NCI-H460 (cell line): Measurements from ENCODE around the gene RB1. TPM values are rescaled to one million over a fixed set of nuclear protein-coding genes. Genes with fewer than 3 reads are reported as not detected.
A peak's percentile ranks its signal among the peaks of the same experiment; 100 is the strongest.

Experiments used
- DNase-seq: peaks from one replicate; pipeline ENCODE4 v3.0.0-alpha.2; 2016; ENCODE audit warnings: low read depth; ENCODE audit errors: extremely low read depth
- polyA plus RNA-seq: library from polyadenylated mRNA; depleted of rRNA; stranded (reverse); fragments of >200 nt; gene quantifications from 2 replicates; pipeline ENCODE4 v1.2.3, GENCODE V29; 2014; cell fraction: nucleus; rRNA removed
- total RNA-seq: library from RNA; depleted of rRNA; stranded (reverse); fragments of >200 nt; shearing (Covaris generic); gene quantifications from 2 replicates; pipeline ENCODE4 v1.2.3, GENCODE V29; 2014; rRNA removed

The RB1 gene
- 31.7 and 33.0 TPM in 2 replicates for total RNA-seq
- polyA plus RNA-seq, result 12.2 and 18.6 TPM in 2 replicates

DNA sequence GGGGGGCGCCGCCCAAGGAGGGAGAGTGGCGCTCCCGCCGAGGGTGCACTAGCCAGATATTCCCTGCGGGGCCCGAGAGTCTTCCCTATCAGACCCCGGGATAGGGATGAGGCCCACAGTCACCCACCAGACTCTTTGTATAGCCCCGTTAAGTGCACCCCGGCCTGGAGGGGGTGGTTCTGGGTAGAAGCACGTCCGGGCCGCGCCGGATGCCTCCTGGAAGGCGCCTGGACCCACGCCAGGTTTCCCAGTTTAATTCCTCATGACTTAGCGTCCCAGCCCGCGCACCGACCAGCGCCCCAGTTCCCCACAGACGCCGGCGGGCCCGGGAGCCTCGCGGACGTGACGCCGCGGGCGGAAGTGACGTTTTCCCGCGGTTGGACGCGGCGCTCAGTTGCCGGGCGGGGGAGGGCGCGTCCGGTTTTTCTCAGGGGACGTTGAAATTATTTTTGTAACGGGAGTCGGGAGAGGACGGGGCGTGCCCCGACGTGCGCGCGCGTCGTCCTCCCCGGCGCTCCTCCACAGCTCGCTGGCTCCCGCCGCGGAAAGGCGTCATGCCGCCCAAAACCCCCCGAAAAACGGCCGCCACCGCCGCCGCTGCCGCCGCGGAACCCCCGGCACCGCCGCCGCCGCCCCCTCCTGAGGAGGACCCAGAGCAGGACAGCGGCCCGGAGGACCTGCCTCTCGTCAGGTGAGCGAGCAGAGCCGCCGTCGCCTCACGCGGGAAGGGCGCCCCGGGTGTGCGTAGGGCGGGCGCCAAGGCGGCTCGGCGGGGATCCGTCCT, at the start of gene RB1:
RB1 (plus strand) TSS at position 393 of the 784 bp plus-strand sequence; CDS start at position 555, 162 bp downstream.
- peak; percentile 78 for DNase-seq

- DNase-seq, result no peak
Measured at GRCh38 chr13:48253849-48254248, 49.7 kb upstream of the RB1 start.

GRCh38 chr13:48255090-48255489, 48.5 kb upstream of the RB1 start:
- DNase-seq, result no peak

GRCh38 chr13:48255954-48256353, 47.6 kb upstream of the RB1 start:
- no peak for DNase-seq

- DNase-seq, result no peak
Measured at GRCh38 chr13:48258002-48258401, 45.5 kb upstream of the RB1 start.

DNA sequence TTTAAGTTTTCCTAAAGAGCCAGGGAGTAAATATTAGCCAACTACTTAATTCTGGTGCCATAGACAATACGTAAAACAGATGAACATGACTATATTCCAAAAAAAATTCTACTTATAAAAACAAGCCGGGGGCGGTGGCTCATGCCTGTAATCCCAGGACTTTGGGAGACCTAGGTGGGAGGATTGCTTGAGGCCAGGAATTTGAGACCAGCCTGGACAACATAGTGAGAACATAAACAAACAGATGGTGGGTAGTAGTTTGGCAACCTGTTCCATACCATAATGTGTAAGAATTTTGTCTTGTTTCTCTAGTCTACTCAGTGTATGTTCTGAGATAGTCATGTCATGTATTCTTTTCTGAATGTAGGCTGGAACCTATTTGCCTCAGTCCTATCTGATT, 45.1 kb upstream of the RB1 start:
- no peak for DNase-seq

- DNase-seq, result no peak
Measured at GRCh38 chr13:48260970-48261369, 42.6 kb upstream of the RB1 start.

DNA sequence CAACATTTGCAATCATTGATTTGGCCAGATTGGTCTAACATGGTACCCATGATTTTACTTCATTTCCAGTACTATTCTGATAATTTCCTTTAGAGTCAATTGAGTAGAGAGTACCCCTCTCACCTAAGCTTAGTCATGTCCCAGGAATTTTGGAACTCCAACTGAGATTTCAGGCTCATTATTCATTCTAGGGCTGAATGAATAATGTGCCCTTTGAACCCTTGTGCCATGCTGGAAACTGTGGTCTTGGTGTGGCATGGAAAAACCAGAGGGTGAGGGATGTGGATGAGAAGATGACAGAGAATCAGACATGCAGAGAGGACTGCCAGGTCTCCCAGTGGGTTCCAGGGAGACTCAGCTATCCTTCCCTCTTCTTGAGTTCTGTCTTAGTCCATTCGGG, 40.4 kb upstream of the RB1 start:
- DNase-seq, result no peak

- no peak for DNase-seq
Measured at GRCh38 chr13:48264058-48264457, 39.5 kb upstream of the RB1 start.

DNA sequence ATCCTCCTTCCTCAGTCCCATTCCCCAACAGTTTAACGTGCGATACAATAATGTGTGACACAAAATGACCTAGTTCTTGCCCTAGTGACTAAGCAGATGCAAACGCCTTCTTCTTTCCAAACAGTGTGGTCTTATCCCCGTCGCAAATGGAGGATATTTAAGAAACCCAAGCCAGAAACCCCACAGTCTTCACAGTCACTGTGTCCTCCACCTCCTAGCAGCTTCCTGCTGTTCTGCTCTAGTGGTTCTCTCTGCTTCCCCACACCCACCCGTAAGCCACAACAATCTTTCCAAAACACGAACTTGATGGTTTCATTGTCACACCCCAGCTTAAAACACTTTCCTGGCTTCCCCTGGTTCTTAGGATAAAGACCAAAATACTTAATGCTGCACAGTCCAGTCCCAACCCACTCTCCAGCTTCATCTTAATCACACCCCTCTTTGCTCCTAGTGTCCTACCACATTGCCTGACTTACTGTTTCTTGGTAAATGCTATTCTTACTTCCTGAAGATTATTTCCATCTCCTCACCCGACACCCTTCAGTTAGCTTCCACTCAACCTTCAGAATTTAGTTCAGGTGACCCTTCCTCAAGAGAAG, 38.2 kb upstream of the RB1 start:
- no peak for DNase-seq

- DNase-seq, result no peak
Measured at GRCh38 chr13:48266150-48266549, 37.4 kb upstream of the RB1 start.

DNA sequence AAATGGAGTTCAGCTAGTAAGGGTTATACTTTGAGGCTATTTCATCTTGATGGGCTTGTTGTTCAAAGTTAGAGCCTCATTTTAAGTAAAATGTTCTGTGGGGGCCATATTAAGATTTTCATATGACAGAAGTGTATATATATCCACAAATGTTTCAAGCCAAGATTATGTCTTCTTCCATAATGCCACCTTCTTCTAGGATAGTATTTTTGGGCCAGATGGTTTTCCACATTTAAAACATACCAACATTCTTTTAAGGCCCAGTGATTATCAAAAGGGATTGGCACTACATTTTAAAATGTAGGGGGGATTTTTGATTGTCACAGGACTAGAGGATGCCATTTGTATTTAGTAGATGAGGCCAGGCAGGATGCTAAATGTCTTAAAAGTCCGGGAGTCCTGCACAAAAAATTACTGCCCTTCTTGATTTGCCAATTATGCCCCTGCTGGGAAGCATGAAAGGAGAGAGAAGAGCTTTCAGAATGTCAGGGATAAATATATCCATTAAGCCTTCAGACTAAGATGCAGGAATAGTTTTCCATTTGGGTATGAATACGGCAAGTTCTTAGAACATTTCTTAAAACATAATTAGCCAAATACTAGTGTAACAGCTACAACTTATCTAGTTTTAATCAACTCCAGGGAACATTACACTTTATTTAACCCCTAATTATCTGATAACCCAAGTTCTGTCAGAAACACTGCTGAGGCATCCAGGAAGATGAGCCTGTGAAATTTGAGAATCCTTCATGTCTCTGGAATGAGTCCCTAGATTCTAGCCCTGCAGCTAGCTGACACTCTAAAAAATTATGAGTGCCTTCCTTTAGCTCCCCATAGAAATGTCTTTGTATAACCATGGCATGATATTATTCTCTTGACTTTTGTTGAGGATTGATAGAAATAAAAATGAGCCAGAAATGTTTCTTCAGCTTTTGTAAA, 36.6 kb upstream of the RB1 start:
- DNase-seq, result no peak

GRCh38 chr13:48268019-48268418, 35.5 kb upstream of the RB1 start:
- no peak for DNase-seq

- no peak for DNase-seq
Measured at GRCh38 chr13:48273346-48273745, 30.2 kb upstream of the RB1 start.

DNA sequence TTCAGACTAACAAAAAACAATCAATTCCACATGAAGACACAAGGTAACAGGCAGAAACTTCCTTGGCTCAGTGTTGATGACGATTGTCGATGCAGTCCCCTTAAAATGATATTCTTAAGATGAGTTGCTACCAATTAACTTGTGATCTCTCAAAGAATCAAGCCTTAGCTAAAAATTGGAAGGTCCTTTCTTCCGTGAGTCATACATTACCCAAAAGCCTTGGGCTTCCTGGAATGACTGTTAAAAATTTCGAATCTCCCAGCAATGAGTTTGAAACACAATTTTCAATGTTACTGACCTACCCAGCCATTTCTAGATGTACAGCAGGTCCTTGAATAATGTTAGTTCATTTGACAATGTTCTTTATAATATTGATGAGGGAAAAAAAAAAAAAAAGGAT, 28.0 kb upstream of the RB1 start:
- DNase-seq, result no peak

DNA sequence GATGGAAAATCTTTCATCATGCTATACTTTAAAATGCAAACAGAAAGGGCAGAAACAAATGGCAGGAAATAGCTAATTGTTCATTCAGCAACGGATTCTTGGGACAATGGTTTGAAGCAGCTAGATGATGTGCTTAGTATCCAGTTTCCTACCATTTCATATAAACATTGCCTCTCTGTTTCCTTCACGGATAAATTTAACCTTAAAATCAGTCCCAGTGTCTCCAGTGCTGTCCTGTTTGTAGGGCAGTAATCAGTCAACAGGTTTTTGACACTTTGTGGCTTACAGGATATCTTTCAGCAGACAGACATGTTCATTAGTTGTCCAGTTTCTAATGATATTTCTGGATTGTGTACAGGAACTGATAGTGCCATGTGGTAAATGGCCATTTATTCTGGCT, 24.7 kb upstream of the RB1 start:
- DNase-seq, result no peak

GRCh38 chr13:48281556-48281955, 22.0 kb upstream of the RB1 start:
- no peak for DNase-seq

- no peak for DNase-seq
Measured at GRCh38 chr13:48291730-48292129, 11.8 kb upstream of the RB1 start.

DNA sequence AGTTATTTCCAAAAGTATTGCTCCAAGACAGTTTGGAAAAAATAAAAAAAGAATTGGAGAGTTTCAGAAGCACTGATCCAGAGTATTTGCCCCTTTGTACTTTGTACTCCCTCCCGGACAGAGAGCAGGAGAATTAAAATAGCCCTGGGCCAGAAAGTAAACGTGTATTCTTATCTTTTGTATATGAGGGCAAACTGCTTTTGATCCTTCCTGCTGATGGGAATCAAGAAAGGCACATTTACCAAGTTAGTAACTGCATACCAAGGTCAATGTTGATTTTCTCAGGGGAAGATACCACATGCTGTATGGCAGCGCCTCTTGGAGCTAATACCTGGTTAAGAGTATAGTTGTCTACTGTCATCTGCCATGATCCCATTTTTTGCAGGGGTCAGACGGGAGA, 10.9 kb upstream of the RB1 start:
- no peak for DNase-seq

DNA sequence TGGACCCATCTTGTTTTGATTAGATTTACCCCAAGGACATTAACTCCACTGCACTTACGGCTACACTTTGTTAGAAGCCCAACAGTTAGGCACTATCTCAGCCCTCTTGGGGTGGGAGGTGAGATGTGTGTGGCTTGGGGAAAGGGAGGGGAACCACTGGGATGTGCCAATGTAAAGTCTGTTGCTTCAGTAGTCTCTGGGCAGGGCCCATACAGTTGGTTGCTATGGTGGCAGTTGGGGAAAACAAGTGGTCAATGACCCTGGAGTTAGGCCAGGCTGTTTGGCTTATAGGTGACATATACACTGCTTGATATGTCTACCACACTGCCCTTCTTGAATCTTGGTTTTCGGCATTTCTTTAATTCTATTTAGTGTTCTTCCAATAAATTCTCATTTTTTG, 8.9 kb upstream of the RB1 start:
- DNase-seq, result no peak

GRCh38 chr13:48295271-48295670, 8.3 kb upstream of the RB1 start:
- no peak for DNase-seq
